Measurements from ENCODE around the gene RBX1. TPM values are rescaled to one million over a fixed set of nuclear protein-coding genes. Genes with fewer than 3 reads are reported as not detected.
A peak's percentile ranks its signal among the peaks of the same experiment; 100 is the strongest.

RBX1 gene
- total RNA-seq, 4 donors from 2014 or later: 25.9 to 37.5 (median 27.2) TPM

DNA sequence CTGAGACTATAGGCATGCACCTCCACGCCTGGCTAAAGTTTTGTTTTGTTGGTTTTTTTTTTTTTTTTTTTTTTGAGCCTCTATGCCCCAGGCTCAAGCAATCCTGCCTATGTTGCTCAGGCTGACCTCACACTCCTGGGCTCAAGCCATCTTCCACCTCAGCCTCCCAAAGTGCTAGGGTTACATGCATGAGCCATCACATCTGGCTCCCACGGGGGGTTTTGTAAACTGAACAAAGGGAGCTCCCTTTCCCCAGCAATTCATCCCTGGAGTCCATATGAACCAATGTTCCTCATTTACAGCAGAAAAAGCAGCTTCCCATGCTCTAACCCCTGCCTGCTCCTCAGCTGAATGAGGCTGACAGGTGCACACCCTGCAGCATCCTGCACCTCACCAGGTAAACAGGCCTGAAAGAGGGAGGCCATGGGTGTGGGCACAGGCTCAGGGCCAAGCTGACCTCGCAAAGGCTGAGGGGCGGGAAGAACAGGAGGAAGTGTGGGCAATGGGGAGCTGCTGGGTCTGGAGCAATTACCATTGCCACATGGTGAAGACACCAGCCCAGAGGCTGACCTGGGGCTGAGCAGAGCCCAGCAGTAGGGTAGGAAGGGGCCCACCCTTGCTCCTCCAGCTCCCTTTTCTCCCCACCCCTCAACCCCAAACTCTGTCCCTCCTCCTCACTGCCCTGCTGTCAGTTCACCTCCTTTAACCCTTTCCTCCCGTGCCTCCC, 58.2 kb downstream of the RBX1 start:
- DNase-seq: no peak
- Histone ChIP-seq H3K27ac (no peak overlapping the region), H3K4me3 (no peak overlapping the region), H3K27me3 (no peaks in the 10 kb centered on the region), H3K4me1 (no peaks in the 10 kb centered on the region), H3K36me3 (no peaks in the 10 kb centered on the region), H3K9me3 (no peaks in the 10 kb centered on the region)
- TF ChIP-seq, protein P1, sequence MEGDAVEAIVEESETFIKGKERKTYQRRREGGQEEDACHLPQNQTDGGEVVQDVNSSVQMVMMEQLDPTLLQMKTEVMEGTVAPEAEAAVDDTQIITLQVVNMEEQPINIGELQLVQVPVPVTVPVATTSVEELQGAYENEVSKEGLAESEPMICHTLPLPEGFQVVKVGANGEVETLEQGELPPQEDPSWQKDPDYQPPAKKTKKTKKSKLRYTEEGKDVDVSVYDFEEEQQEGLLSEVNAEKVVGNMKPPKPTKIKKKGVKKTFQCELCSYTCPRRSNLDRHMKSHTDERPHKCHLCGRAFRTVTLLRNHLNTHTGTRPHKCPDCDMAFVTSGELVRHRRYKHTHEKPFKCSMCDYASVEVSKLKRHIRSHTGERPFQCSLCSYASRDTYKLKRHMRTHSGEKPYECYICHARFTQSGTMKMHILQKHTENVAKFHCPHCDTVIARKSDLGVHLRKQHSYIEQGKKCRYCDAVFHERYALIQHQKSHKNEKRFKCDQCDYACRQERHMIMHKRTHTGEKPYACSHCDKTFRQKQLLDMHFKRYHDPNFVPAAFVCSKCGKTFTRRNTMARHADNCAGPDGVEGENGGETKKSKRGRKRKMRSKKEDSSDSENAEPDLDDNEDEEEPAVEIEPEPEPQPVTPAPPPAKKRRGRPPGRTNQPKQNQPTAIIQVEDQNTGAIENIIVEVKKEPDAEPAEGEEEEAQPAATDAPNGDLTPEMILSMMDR (IDR thresholded peaks at IDR 0.05): no peak
- TF ChIP-seq POLR2A (IDR thresholded peaks at IDR 0.05): no peak

DNA sequence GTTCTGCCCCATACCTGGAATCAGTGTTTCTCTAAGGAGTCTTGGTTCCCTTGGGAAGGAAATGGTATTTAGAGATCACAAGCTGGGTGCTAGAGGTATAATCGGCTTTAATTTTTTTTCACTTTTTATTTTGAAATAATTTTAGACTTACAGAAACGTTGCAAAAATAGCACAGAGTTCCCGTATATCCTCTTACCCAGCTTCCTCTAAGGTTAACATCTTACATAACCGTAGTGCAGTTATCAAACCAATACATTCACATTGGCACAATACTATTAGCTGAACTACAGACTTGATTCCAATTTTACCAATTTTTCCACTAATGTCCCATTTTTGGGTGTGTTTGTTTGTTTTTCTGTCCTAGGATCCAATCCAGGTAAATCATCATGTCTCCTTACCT, 63.8 kb downstream of the RBX1 start:
- no peak for DNase-seq
- Histone ChIP-seq H3K4me3 (no peak overlapping the region), H3K27ac (no peak overlapping the region), H3K9me3 (no peaks in the 10 kb centered on the region), H3K36me3 (no peaks in the 10 kb centered on the region), H3K27me3 (no peaks in the 10 kb centered on the region), H3K4me1 (no peaks in the 10 kb centered on the region)
- no peak for TF ChIP-seq POLR2A (IDR thresholded peaks at IDR 0.05)
- TF ChIP-seq, protein P1 (IDR thresholded peaks at IDR 0.05): no peak

DNA sequence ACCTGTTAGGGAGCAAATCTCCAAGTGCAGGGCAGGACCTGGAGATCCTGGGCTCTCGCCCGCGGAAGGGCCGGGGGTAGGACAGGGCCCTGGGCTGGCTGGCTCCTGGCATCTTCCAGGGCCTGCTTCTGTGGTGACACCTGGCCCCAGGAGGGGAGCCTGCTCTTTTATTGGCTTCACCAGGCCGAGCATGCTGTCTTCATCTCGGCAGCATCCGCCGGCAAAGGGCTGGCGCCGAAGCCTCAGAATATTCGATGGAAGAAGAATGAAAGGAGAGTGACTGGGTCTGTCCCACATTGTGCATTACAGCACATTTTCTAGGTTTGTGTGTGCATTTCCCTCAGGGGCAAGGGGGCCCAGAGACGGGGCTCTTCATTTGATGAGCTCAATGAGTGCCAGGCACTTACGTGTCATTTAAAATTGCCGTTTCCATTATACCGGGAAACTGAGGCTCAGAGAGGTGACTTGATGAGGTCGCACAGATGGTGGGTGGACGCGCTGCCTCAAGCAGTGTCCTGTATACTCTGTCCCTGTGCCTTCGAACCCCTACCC, 70.0 kb downstream of the RBX1 start:
- peak; percentile 18 to 57 (median 46) for DNase-seq
- Histone ChIP-seq H3K9me3 (no peaks in the 10 kb centered on the region), H3K4me3 (peak overlapping the region; percentile 77 to 86 (median 80)), H3K36me3 (no peaks in the 10 kb centered on the region), H3K27ac (peak overlapping the region; percentile 96 to 99 (median 98)), H3K27me3 (no peaks in the 10 kb centered on the region), H3K4me1 (peaks cover 0 to 8% (median 0%) of the 10 kb centered on the region in 4 donors)
- no peak for TF ChIP-seq POLR2A (IDR thresholded peaks at IDR 0.05)
- TF ChIP-seq, protein P1 (IDR thresholded peaks at IDR 0.05): no peak

DNA sequence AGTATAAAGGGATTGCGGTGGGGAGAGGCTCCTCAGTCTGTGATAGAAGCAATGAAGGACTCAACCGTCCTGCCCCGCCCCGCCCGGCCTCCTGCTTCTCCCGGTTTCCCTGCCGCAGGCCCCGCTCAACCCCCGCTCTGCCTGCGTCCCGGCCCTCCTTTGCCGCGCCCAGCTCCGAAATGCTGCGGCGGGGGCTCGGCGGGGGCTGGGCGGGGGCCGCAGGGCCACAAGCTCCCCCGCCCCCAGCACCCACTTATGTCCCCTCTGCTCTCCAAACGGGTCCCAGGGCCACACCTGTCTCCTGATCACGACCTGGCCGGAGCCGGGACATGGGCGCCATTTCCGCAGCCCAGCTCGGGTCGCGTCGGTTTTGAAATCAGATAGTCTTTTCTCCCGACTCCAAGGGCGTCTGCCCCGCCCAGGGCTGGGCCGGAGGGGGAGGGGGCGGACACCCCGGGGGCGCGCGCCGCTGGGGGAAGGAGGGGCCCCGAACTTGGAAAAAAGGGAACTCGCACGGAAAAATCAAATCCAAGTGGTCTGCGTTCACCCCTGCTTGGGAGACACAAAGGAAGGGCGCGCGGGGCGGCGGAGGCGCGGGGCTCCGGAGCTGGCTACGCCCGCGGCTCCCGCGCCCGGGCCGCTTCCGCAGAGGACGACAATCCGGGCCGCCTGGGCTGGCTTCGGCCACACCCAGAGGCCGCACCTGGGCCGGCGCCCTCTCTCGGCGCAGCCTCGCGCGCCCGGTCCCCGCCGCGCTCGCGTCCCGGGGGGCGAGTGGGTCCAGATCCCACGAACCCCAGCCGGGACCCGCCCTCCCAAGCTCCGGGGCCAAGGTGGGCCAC, 70.7 kb downstream of the RBX1 start:
- H3K9me3 ChIP-seq: no peaks in the 10 kb centered on the region
- peak overlapping the region; percentile 96 to 99 (median 98) for H3K27ac ChIP-seq
- peak overlapping the region; percentile 77 to 86 (median 80) for H3K4me3 ChIP-seq
- peak; percentile 58 to 87 (median 81) for DNase-seq
- peaks cover 0 to 8% (median 0%) of the 10 kb centered on the region in 4 donors for H3K4me1 ChIP-seq
- H3K36me3 ChIP-seq: no peaks in the 10 kb centered on the region
- H3K27me3 ChIP-seq: no peaks in the 10 kb centered on the region
- peak; percentile 26 to 50 for TF ChIP-seq POLR2A (IDR thresholded peaks at IDR 0.05)
- TF ChIP-seq, protein P1 (IDR thresholded peaks at IDR 0.05): peak in 4 of 6 experiments; percentile 8 to 17 (median 10)

GRCh38 chr22:41022470-41023298, 71.5 kb downstream of the RBX1 start:
- Histone ChIP-seq H3K9me3 (no peaks in the 10 kb centered on the region), H3K36me3 (no peaks in the 10 kb centered on the region), H3K4me1 (peaks cover 0 to 8% (median 0%) of the 10 kb centered on the region in 4 donors), H3K27me3 (no peaks in the 10 kb centered on the region), H3K27ac (peak overlapping the region; percentile 96 to 99 (median 98)), H3K4me3 (peak overlapping the region; percentile 77 to 86 (median 80))
- TF ChIP-seq POLR2A (IDR thresholded peaks at IDR 0.05): peak; percentile 36 to 74
- TF ChIP-seq, protein P1 (IDR thresholded peaks at IDR 0.05): peak in 1 of 6 experiments; percentile 24
- peak; percentile 86 to 96 (median 96) for DNase-seq

All from Peyer's patch (tissue), 4 donors.